Liver (tissue), 3 donors: ENCODE results near the gene ZAP70.

Experiments used
- CTCF ChIP-seq: fragments of 150-350 bp; IDR thresholded peaks from 2 replicates; pipeline ENCODE4 v1.5.1; 2017; ENCODE audit warnings: improper control_type of control experiment, low read depth, low read length; ENCODE audit not compliant: missing input control
- FOXA1 ChIP-seq: IDR thresholded peaks from 2 replicates; pipeline ENCODE4 v1.6.1; 2016; ENCODE audit warnings: antibody characterized with exemption
- GABPA ChIP-seq, 2 donors: IDR thresholded peaks in 1 of 2; conservative IDR thresholded peaks in 1 of 2; 2 replicates each; pipeline ENCODE4 v1.6.1; 2016; ENCODE audit warnings: antibody characterized with exemption in 2 of 2, mild to moderate bottlenecking in 1 of 2, moderate library complexity in 1 of 2
- JUND ChIP-seq, 2 donors: IDR thresholded peaks; 2 replicates each; pipeline ENCODE4 v1.6.1; 2016; ENCODE audit warnings: antibody characterized with exemption in 2 of 2
- MAX ChIP-seq: IDR thresholded peaks from 2 replicates; pipeline ENCODE4 v1.6.1; 2016; ENCODE audit warnings: antibody characterized with exemption
- RAD21 ChIP-seq, 2 donors: IDR thresholded peaks; 2 replicates each; pipeline ENCODE4 v1.6.1; 2016; ENCODE audit warnings: antibody characterized with exemption in 2 of 2, mild to moderate bottlenecking in 2 of 2
- SP1 ChIP-seq: IDR thresholded peaks from 2 replicates; pipeline ENCODE4 v1.6.1; 2018; ENCODE audit warnings: antibody characterized with exemption, mild to moderate bottlenecking
- TF ChIP-seq, protein P1 (sequence below): IDR thresholded peaks from 2 replicates; pipeline ENCODE4 v1.6.1; 2016; ENCODE audit warnings: antibody characterized with exemption, mild to moderate bottlenecking
- donor health status: healthy.
- donor health status: healthy.

- TF ChIP-seq CTCF: no peak
- no peak for TF ChIP-seq RAD21 (IDR thresholded peaks at IDR 0.05)
- no peak for TF ChIP-seq FOXA1
- no peak for TF ChIP-seq GABPA (IDR thresholded peaks at IDR 0.05 in 1 of 2, conservative IDR thresholded peaks at IDR 0.05 in 1 of 2)
- TF ChIP-seq SP1: no peak
- no peak for TF ChIP-seq JUND (IDR thresholded peaks at IDR 0.05)
- TF ChIP-seq MAX: no peak
- TF ChIP-seq, protein P1, sequence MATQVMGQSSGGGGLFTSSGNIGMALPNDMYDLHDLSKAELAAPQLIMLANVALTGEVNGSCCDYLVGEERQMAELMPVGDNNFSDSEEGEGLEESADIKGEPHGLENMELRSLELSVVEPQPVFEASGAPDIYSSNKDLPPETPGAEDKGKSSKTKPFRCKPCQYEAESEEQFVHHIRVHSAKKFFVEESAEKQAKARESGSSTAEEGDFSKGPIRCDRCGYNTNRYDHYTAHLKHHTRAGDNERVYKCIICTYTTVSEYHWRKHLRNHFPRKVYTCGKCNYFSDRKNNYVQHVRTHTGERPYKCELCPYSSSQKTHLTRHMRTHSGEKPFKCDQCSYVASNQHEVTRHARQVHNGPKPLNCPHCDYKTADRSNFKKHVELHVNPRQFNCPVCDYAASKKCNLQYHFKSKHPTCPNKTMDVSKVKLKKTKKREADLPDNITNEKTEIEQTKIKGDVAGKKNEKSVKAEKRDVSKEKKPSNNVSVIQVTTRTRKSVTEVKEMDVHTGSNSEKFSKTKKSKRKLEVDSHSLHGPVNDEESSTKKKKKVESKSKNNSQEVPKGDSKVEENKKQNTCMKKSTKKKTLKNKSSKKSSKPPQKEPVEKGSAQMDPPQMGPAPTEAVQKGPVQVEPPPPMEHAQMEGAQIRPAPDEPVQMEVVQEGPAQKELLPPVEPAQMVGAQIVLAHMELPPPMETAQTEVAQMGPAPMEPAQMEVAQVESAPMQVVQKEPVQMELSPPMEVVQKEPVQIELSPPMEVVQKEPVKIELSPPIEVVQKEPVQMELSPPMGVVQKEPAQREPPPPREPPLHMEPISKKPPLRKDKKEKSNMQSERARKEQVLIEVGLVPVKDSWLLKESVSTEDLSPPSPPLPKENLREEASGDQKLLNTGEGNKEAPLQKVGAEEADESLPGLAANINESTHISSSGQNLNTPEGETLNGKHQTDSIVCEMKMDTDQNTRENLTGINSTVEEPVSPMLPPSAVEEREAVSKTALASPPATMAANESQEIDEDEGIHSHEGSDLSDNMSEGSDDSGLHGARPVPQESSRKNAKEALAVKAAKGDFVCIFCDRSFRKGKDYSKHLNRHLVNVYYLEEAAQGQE: no peak
Measured at GRCh38 chr2:97711394-97711711, 2.0 kb upstream of the ZAP70 start.
